Measurements from ENCODE around the gene AKTIP. TPM values are rescaled to one million over a fixed set of nuclear protein-coding genes. Genes with fewer than 3 reads are reported as not detected.

Gene AKTIP
- total RNA-seq, 4 donors from 2014 or later, result 45.0 to 53.7 (median 48.8) TPM

DNA sequence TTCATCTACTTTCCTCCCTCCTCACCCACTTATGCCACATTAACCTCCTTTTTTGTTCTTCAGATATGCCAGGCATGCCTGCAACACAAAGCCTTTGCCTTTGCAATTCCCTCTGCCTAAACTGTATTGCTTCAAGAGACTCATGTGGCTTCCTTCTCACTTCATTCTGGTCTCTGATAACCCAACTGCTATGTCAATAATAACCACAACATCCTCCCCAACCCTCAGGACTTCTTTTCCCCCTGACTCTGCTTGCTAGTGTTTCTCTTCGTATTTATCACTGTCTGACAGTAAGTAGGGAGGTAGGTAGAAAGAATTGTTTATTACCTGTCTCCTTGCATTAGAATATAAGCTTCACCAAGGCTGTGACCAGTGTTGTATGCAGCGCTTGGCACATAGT, 46.4 kb downstream of the AKTIP start:
- intact Hi-C loops (cut with DNase I; ENCODE audit: low total_unique reads), result no loop called here
- H3K36me3 ChIP-seq, result no peaks in the 10 kb centered on the region
- TF ChIP-seq, protein P1, sequence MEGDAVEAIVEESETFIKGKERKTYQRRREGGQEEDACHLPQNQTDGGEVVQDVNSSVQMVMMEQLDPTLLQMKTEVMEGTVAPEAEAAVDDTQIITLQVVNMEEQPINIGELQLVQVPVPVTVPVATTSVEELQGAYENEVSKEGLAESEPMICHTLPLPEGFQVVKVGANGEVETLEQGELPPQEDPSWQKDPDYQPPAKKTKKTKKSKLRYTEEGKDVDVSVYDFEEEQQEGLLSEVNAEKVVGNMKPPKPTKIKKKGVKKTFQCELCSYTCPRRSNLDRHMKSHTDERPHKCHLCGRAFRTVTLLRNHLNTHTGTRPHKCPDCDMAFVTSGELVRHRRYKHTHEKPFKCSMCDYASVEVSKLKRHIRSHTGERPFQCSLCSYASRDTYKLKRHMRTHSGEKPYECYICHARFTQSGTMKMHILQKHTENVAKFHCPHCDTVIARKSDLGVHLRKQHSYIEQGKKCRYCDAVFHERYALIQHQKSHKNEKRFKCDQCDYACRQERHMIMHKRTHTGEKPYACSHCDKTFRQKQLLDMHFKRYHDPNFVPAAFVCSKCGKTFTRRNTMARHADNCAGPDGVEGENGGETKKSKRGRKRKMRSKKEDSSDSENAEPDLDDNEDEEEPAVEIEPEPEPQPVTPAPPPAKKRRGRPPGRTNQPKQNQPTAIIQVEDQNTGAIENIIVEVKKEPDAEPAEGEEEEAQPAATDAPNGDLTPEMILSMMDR (IDR thresholded peaks at IDR 0.05), result no peak
- no peak for TF ChIP-seq POLR2A (IDR thresholded peaks at IDR 0.05)

DNA sequence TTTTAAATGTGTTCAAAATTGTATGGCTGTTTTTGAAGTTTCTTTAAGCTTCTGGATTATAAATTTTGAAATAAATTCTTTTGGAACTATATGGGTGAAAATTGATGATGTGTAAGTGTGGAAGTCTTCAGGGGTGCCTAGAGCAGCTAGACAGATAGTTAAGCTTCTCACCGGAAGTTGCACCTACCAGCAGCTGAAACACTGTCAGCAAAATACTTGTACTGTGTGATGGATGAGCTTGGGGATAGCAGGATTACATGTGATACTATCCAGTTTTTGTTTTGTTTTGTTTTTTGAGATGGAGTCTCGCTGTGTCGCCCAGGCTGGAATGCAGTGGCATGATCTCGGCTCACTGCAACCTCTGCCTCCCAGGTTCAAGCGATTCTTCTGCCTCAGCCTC, 49.1 kb downstream of the AKTIP start:
- Histone ChIP-seq H3K27ac (no peak overlapping the region), H3K4me1 (no peaks in the 10 kb centered on the region), H3K27me3 (no peaks in the 10 kb centered on the region), H3K9me3 (no peaks in the 10 kb centered on the region), H3K36me3 (no peaks in the 10 kb centered on the region), H3K4me3 (no peak overlapping the region)
- intact Hi-C loops (cut with DNase I; ENCODE audit: low total_unique reads), result no loop called here
- no peak for DNase-seq
- TF ChIP-seq POLR2A (IDR thresholded peaks at IDR 0.05), result no peak
- TF ChIP-seq, protein P1 (IDR thresholded peaks at IDR 0.05), result no peak

More for the DNA sequence above, 46.4 kb downstream of the AKTIP start:
- H3K4me1 ChIP-seq, result no peaks in the 10 kb centered on the region
- no peaks in the 10 kb centered on the region for H3K27me3 ChIP-seq
- no peak overlapping the region for H3K4me3 ChIP-seq
- no peak overlapping the region for H3K27ac ChIP-seq
- H3K9me3 ChIP-seq, result no peaks in the 10 kb centered on the region
- DNase-seq, result no peak

DNA sequence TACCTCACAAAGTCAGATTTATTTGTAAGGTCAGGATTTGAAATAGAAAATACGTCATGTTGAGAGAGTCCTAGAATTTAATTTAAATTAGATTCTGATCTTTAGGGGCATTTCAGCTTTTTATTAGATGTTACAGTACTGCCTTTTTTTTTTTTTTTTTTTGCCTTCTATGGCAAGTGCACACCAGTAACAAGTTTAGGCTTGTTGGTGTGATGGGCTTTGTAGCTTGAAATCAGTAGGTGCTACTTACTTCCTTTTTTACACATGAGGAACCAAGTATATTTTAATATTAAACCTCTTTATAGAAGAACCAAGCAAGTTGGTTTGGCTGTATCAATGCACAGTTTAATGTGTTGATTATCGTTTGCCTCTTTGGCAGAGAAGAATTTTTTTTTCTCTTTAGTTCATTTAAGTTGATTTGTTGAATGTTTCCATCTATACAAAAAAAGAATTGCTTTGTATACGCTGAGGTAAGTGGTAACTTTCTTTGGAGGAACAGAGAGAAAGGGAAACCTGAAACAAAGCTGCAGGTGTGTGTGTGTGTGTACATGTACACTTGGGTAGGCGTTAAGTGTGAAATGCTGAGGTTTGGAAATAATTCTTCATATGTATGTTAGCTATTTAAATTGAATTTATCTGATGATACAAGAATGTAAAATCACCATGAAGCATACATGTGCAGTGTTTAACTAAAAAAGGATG, 53.0 kb downstream of the AKTIP start:
- intact Hi-C loops (cut with DNase I; ENCODE audit: low total_unique reads), result no loop called here
- no peaks in the 10 kb centered on the region for H3K36me3 ChIP-seq
- no peak for TF ChIP-seq POLR2A (IDR thresholded peaks at IDR 0.05)
- TF ChIP-seq, protein P1 (IDR thresholded peaks at IDR 0.05), result no peak
- H3K4me1 ChIP-seq, result no peaks in the 10 kb centered on the region
- no peak overlapping the region for H3K4me3 ChIP-seq
- no peaks in the 10 kb centered on the region for H3K9me3 ChIP-seq
- no peak for DNase-seq
- no peaks in the 10 kb centered on the region for H3K27me3 ChIP-seq
- H3K27ac ChIP-seq, result no peak overlapping the region

DNA sequence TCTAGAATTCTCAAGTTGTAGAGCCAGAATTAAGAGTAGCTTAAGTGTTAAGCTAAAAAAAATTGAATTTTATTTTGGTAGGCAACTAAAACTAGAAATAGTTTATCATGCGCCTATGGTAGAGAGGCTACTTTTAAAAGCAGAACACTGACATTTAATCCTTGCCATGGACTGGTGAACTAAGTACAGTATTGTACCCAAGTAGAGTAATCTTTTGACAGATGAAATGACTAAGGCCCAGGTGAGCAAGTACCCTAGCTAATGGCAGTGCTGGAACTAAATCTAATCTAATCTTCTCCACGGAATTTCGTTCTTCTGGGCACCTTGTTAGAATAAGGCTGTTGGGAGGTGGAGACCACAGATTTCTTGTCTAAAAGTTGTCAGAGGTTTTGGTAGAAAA, 56.9 kb downstream of the AKTIP start:
- no peak for DNase-seq
- intact Hi-C loops (cut with DNase I; ENCODE audit: low total_unique reads), result no loop called here
- no peak overlapping the region for H3K4me3 ChIP-seq
- TF ChIP-seq, protein P1 (IDR thresholded peaks at IDR 0.05), result no peak
- TF ChIP-seq POLR2A (IDR thresholded peaks at IDR 0.05), result no peak
- no peaks in the 10 kb centered on the region for H3K4me1 ChIP-seq
- no peaks in the 10 kb centered on the region for H3K9me3 ChIP-seq
- H3K27me3 ChIP-seq, result no peaks in the 10 kb centered on the region
- no peak overlapping the region for H3K27ac ChIP-seq
- H3K36me3 ChIP-seq, result no peaks in the 10 kb centered on the region

DNA sequence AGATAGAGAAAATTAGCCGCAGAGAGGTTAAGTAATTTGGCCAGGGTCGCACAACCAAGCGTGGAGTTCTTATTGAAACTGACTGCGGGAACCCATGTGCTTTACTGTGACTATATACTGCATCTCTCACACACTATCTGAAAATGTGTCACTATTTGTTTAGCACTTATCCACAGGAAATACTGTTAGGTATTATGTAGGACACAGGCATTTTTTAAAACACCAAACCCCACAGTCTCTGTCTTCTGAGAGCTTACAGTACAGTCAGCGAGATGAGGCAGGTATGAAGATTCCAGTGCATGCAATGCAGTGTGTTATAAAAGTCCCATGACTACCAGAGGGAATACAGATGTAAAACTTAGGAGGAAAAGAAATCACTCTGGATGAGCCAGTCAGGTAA, 57.5 kb downstream of the AKTIP start:
- no peak overlapping the region for H3K27ac ChIP-seq
- H3K9me3 ChIP-seq, result no peaks in the 10 kb centered on the region
- no peaks in the 10 kb centered on the region for H3K4me1 ChIP-seq
- DNase-seq, result no peak
- TF ChIP-seq, protein P1 (IDR thresholded peaks at IDR 0.05), result no peak
- no peak for TF ChIP-seq POLR2A (IDR thresholded peaks at IDR 0.05)
- intact Hi-C loops (cut with DNase I; ENCODE audit: low total_unique reads), result no loop called here
- H3K36me3 ChIP-seq, result no peaks in the 10 kb centered on the region
- H3K27me3 ChIP-seq, result no peaks in the 10 kb centered on the region
- H3K4me3 ChIP-seq, result no peak overlapping the region

Small RNA genes within 50 kb of the gene (small RNA-seq; reads per million reads assigned to genes)
- not detected for gene RNU6-1153P

Other genes starting within 250 kb of the AKTIP start
- 100 to 1,000 TPM in 2 of 4 donors, 10 to 100 TPM in 2; 91.2 to 162 (median 118) TPM for gene RBL2, start 68.7 kb downstream of the AKTIP start, total RNA-seq
- gene RPGRIP1L, start 200.7 kb upstream of the AKTIP start, total RNA-seq, result 10 to 100 TPM in 1 of 4 donors, 1 to 10 TPM in 3; 1.2 to 35.3 (median 6.2) TPM
- gene FTO, start 200.9 kb upstream of the AKTIP start, total RNA-seq, result 100 to 1,000 TPM in 2 of 4 donors, 10 to 100 TPM in 2; 63.2 to 151 (median 105) TPM